Hindlimb muscle (tissue), 1 donor: ENCODE measurements around the gene TAX1BP3. TPM values are rescaled to one million over a fixed set of nuclear protein-coding genes. Genes with fewer than 3 reads are reported as not detected.
A peak's percentile ranks its signal among the peaks of the same experiment; 100 is the strongest.

Experiments
- DNase-seq: peaks from one replicate; pipeline ENCODE4 v3.0.0-alpha.2; 2013
- polyA plus RNA-seq: library from polyadenylated mRNA; unstranded; fragments of 120-200 nt; gene quantifications from one replicate; pipeline ENCODE4 v1.2.1, GENCODE V29; 2013; ENCODE audit not compliant: insufficient read length

The TAX1BP3 gene
- polyA plus RNA-seq, 1 donor = 47.5 TPM

GRCh38 chr17:3688027-3688553 is 19.7 kb upstream of the TAX1BP3 start:
- no peak for DNase-seq

- DNase-seq = no peak
Measured at GRCh38 chr17:3685174-3685573, 16.8 kb upstream of the TAX1BP3 start.

- DNase-seq = no peak
Measured at GRCh38 chr17:3683054-3683511, 14.7 kb upstream of the TAX1BP3 start.

- no peak for DNase-seq
Measured at GRCh38 chr17:3682033-3682432, 13.7 kb upstream of the TAX1BP3 start.

DNA sequence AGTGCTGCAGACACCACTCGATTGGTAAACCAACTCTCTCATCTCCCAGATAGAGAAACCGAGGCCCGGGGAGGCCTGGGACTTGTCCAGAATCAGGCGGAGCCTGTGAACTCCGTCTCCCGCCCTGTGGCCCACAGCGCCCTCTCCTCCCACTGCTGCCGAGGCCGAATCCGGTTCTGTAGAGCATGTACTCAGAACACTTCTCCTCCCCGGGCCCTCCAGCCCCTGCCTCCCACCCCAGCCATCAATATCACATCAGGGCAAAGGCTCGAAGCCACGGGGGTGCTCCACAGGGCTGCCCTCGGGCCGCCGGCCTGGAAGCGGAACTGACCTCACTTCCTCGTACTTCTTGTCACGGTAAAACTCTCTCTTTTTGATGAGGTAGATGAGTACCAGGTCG is 13.2 kb upstream of the TAX1BP3 start:
- DNase-seq = no peak

GRCh38 chr17:3681057-3681456 is 12.7 kb upstream of the TAX1BP3 start:
- DNase-seq = no peak

DNA sequence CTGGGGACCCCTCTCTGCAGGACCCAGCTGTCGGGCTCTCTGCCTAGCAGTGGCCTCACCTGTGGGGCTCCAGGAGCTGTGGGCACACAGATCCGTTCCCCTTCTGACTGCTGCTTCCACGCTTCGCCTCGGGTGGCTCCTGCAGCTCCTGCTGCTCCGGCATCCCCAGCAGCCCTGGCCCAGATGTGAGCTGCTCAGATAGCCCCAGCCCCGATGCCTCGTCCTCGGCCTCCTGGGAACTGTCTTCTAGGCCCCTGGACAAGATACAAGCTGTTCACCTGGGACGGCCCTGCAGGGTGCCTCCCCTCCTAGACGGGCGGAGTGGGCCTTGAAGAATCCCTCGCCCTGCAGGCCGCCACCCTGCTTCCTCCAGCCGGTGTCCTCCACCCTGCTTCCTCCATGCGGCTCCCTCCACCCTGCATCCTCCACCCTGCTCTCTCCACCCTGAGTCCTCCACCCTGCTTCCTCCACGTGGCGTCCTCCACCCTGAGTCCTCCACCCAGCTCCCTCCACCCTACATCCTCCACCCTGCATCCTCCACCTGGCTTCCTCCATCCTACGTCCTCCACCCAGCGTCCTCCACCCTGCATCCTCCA is 11.3 kb upstream of the TAX1BP3 start:
- DNase-seq = no peak

DNA sequence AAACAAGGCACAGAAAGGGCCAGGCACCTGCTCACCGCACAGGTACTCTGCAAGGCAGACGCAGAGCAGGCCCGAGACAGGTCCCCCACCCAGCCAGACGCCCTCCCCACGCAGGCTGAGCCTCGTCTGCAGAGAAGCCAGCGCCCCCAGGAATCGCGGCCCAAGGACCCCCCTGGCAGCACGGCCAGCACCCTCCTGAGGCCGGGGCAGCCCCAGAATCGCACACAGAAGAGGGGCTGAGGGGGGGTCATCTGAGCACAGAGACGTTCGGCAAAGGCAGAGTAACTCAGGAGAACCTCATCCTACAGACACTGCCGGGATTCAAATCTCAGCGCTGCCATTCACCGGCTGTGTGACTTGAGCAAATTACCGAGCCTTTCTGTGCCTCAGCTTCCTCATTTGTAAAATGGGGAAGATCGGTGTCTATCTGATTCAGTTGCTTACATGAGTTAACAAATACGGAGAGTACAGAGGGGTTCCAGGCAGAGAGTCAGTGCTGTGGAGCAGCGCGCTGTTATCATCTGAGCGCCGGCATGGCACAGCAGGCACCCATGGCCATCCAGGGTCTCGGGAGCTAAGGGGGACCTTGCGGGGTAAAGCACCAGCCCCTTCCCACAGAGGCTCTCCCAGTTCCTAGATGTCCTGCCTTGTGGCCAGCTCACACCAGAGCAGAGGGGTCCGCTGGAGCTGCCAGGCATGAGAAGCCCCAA is 10.6 kb upstream of the TAX1BP3 start:
- no peak for DNase-seq

DNA sequence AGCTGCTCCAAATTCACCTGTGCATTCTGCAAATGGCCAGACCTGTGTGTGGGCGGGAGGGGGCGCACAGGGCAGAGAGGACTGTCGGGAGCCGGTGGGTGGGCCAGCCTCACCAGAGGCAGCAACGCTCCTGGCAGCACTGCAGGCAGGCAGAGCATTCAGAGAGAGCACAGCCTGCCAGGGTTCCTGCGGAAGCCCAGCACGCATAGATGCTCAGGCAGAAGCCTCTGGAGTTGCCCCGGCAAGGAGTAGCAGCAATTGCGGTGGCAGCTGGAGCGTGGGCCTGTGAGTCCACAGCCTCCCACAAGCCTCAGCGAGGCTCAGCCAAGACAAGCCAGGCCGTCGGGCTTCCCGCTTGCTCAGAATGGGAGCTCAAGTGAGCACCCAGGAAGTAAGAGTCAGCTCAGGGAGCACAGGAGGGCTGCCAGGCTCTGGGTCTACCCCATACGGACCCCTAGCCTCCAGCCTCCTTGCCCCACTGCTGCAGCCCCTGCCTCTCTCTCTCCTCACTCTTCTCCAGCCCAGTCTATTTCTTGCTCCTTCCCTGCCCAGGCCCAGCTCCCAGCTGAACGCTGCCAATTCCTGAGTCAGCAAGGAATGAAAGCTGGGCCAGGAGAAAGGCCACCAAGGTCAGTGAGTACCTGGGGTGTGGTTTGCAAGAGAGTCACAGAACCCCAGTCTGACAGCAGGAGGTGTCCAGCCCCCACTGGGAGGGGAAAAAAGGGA is 9.9 kb upstream of the TAX1BP3 start:
- no peak for DNase-seq

- DNase-seq = no peak
Measured at GRCh38 chr17:3675886-3676285, 7.5 kb upstream of the TAX1BP3 start.

DNA sequence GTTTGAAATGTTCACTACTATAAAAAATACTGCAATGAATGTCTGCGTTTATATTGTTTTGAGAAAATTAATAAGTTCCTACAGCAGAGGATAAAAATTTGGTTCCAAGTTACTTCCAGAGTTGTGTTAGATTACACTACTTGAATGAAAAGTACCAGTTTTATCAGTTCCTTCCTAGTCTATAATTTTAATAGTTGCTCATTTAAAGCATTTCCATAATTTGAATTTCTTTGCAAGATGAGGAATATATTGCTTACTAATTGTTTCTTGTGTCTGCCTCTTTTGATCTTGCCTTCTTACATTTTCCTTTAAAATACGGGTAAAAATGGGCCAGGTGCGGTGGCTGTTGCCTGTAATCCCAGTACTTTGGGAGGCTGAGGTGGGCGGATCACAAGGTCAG is 4.2 kb upstream of the TAX1BP3 start:
- no peak for DNase-seq

GRCh38 chr17:3669548-3669947 is 1.2 kb upstream of the TAX1BP3 start:
- DNase-seq = no peak

DNA sequence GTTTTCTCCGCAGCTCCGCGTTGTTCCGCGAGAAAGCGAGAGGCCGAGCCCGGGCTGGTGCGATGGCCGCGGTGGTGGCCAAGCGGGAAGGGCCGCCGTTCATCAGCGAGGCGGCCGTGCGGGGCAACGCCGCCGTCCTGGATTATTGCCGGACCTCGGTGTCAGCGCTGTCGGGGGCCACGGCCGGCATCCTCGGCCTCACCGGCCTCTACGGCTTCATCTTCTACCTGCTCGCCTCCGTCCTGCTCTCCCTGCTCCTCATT is 638 bp upstream of the TAX1BP3 start:
- no peak for DNase-seq

- DNase-seq = peak; percentile 93
Measured at GRCh38 chr17:3667366-3668278, 756 bp downstream of the TAX1BP3 start.

DNA sequence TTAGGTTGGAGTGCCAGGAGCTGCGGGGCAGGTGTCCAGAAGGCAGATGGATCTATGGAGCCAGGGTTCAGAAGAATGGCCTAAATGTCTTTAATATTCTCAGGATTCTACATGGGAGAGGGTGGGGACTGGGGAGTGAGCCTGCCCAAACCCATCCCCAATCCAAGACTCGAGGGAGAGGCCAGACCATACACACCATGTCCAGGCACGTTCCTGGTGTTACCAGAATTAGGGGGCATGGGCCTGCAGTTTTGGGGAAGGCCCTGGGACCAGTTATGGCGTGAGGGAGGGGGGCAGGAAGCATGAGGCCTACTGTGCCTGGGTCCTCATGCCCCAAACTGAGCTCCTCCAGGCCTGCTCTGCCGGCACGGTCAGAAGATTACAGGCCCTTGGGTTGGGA is 1.9 kb downstream of the TAX1BP3 start:
- no peak for DNase-seq

DNA sequence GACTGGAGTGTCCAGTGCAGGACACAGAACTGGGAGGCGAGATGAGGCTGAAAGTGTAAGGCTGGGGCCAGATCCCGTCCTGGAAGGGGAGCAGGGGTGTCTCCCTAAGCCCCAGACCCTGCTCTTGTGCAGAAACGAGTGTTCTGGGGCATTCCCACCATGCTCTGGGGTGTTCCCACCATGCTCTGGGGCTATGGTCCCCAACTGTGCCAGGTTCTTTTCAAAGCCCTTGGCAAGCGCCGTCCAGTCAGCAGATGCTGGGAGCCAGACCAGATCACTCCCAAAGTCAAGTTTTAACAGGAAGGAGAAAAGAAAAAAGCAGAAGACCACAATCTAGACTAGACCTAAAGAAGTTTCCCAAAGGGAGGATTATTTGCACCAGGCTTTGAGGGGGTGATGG is 2.5 kb downstream of the TAX1BP3 start:
- DNase-seq = no peak

DNA sequence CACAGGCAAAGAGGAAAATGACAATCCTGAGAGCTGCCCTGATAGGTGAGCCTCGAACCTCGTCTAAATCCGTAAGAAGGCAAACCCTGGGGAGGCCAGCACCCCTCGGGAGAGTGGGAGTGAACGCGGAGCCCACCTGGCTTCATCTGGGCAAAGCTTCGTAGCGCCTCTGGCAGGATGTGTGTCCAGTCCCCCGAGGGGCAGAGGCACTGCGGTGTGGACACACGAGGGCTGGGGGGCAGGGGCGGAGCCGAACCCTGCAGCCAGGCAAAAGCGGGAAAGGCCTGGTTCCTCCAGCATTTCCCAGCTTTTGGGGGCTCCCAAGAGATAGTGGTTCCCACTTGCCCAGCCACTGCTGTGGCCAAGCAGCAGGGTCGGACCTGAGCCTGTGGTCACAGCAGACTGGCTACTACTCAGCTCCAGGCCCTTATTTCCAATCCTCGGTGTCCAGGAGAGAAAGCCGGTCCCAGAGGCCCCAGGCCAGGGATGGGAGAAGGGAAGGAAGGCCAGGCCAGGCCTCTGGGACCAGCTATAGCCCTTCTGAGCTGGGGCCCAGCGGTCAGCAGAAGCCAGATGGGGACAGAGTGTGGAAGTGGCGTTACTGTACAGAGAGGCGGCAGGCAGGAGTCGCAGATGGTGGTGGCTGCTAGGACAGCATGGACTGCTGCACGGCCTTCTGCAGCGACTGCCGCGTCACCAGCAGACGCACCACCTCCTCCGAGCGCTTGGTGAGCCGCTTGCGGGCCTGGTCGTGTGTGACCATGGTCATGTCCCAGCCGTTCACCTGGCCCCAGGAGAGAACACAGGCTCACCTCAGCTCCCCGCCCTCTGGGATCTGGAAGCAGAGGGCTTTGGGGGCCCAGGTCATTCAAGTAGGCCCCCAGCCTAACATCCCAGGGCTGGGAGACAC is 5.0 kb downstream of the TAX1BP3 start:
- no peak for DNase-seq

DNA sequence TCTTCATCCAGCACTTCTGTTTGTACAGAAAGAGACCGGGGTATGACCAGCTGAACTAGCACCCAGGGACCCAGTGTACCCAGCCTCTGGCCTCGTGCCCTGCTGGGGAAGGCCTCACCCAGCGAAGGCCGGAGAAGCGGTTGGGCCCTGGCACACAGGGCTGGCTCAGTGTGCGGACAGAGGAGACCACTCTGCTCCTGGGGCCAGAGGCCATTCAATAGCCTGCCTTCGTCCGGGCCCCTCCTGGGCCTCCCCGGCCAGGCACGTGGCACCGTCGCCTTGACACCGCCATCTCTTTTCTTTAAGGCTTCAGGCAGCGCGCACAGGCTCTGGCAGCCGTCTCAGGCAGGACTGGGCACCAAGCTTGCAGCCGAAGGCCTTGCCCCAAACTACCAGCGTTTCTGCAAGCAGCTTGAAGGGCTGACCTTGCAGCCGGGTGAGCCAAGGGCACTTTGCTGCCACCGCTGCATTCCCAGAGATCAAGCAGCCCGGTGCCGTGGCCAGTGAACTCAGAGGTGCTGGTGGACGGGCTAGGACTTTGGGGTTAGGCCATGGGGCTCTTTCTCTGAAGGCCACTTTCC is 8.0 kb downstream of the TAX1BP3 start:
- DNase-seq = no peak

- DNase-seq = no peak
Measured at GRCh38 chr17:3659541-3660111, 8.8 kb downstream of the TAX1BP3 start.

GRCh38 chr17:3658784-3659449 is 9.5 kb downstream of the TAX1BP3 start:
- DNase-seq = no peak
